LHCN-M2 (cell line): ENCODE data around the gene KANSL1L. TPM values are rescaled to one million over a fixed set of nuclear protein-coding genes. Genes with fewer than 3 reads are reported as not detected.

Experiments
- DNase-seq: peaks from one replicate; pipeline ENCODE4 v3.0.0-alpha.2; 2012; ENCODE audit warnings: low read depth
- total RNA-seq: library from RNA; depleted of rRNA; stranded (reverse); fragments of >200 nt; gene quantifications from 2 replicates; pipeline ENCODE4 v1.2.3, GENCODE V29; 2014; rRNA removed

The KANSL1L gene
- total RNA-seq, 1 experiment from 2014 or later, result 8.7 TPM

GRCh38 chr2:210000464-210001324, 170.5 kb downstream of the KANSL1L start:
- DNase-seq, result no peak

- DNase-seq, result no peak
These were observed 172.6 kb downstream of the KANSL1L start for GRCh38 chr2:209998596-209998995.

- DNase-seq, result no peak
These were observed 177.2 kb downstream of the KANSL1L start for GRCh38 chr2:209993968-209994367.

GRCh38 chr2:209990838-209991237, 180.4 kb downstream of the KANSL1L start:
- no peak for DNase-seq

- no peak for DNase-seq
These were observed 183.2 kb downstream of the KANSL1L start for GRCh38 chr2:209988010-209988409.

GRCh38 chr2:209986415-209986814, 184.8 kb downstream of the KANSL1L start:
- peak; percentile 32 for DNase-seq

- DNase-seq, result no peak
These were observed 185.3 kb downstream of the KANSL1L start for GRCh38 chr2:209985874-209986273.

- DNase-seq, result no peak
These were observed 186.9 kb downstream of the KANSL1L start for GRCh38 chr2:209984291-209984690.

- peak; percentile 32 for DNase-seq
These were observed 193.6 kb downstream of the KANSL1L start for GRCh38 chr2:209977386-209978239.

- DNase-seq, result no peak
These were observed 194.4 kb downstream of the KANSL1L start for GRCh38 chr2:209976698-209977385.

GRCh38 chr2:209974576-209974975, 196.6 kb downstream of the KANSL1L start:
- no peak for DNase-seq

GRCh38 chr2:209973328-209973727, 197.9 kb downstream of the KANSL1L start:
- DNase-seq, result no peak

Other genes starting within 250 kb of the KANSL1L start
- gene RPE, start 168.8 kb downstream of the KANSL1L start, total RNA-seq, result 103 and 111 TPM in 2 replicates
- gene ACADL, start 54.0 kb upstream of the KANSL1L start, total RNA-seq, result not detected in 2 replicates
- gene MYL1, start 143.8 kb upstream of the KANSL1L start, total RNA-seq, result 0.34 TPM in 1 of 2 replicates, not detected in the other